Vagina (tissue), 2 donors: ENCODE measurements around the gene NGFR.

Experiments
- CTCF ChIP-seq, 3 experiments: fragments of 450-650 bp in 2 of 3; fragments of 200-600 bp in 1 of 3; sonication (generic) in 1 of 3; IDR thresholded peaks; one replicate each; pipeline ENCODE4 v1.5.1; 2017 to 2019; ENCODE audit warnings: antibody characterized with exemption in 3 of 3, mild to moderate bottlenecking in 2 of 3, moderate library complexity in 2 of 3
- POLR2AphosphoS5 ChIP-seq, 2 donors: sonication (generic); formaldehyde crosslinking; IDR thresholded peaks; one replicate each; pipeline ENCODE4 v1.9.0; 2017; ENCODE audit warnings: antibody characterized with exemption in 2 of 2, mild to moderate bottlenecking in 2 of 2, low read depth in 1 of 2; ENCODE audit not compliant: insufficient read depth in 1 of 2

- TF ChIP-seq CTCF (IDR thresholded peaks at IDR 0.05) (no peak), POLR2AphosphoS5 (IDR thresholded peaks at IDR 0.05; ENCODE audit: insufficient read depth in 1 of 2, low read depth in 1 of 2) (no peak)
Measured at GRCh38 chr17:49501496-49501895, 6.4 kb downstream of the NGFR start.
